Osteocyte (in vitro differentiated cells): ENCODE data around the gene PLEKHG4B. TPM values are rescaled to one million over a fixed set of nuclear protein-coding genes. Genes with fewer than 3 reads are reported as not detected.

ENCODE experiments used
- DNase-seq: peaks from one replicate; pipeline ENCODE4 v3.0.0; 2021; ENCODE audit warnings: mixed read lengths; ENCODE audit not compliant: unreplicated experiment; ENCODE audit errors: extremely low spot score
- H3K27ac Mint-ChIP-seq: one replicate; pipeline ENCODE4 v1.8.0; 2021; ENCODE audit warnings: mild to moderate bottlenecking, mixed read lengths; ENCODE audit not compliant: unreplicated experiment
- H3K27me3 Mint-ChIP-seq: one replicate; pipeline ENCODE4 v1.8.0; 2021; ENCODE audit warnings: mixed read lengths; ENCODE audit not compliant: unreplicated experiment
- H3K36me3 Mint-ChIP-seq: one replicate; pipeline ENCODE4 v1.8.0; 2021; ENCODE audit warnings: mixed read lengths; ENCODE audit not compliant: unreplicated experiment
- H3K4me1 Mint-ChIP-seq: one replicate; pipeline ENCODE4 v1.8.0; 2021; ENCODE audit warnings: mixed read lengths; ENCODE audit not compliant: unreplicated experiment
- H3K4me3 Mint-ChIP-seq: one replicate; pipeline ENCODE4 v1.8.0; 2021; ENCODE audit warnings: mild to moderate bottlenecking, moderate library complexity, mixed read lengths; ENCODE audit not compliant: unreplicated experiment
- H3K9me3 Mint-ChIP-seq: one replicate; pipeline ENCODE4 v1.8.0; 2021; ENCODE audit warnings: mixed read lengths; ENCODE audit not compliant: unreplicated experiment
- total RNA-seq: library from RNA; stranded (reverse); gene quantifications from 2 replicates; pipeline ENCODE4 v1.2.1, GENCODE V29; 2021
- TF ChIP-seq, protein P1 (sequence below): fragments of 200-600 bp; sonication (generic); IDR thresholded peaks from 2 replicates; pipeline ENCODE4 v1.5.0; 2021; ENCODE audit warnings: antibody characterized with exemption, mild to moderate bottlenecking, moderate library complexity

PLEKHG4B gene
- total RNA-seq, 1 donor from 2014 or later, result 4.5 TPM

DNA sequence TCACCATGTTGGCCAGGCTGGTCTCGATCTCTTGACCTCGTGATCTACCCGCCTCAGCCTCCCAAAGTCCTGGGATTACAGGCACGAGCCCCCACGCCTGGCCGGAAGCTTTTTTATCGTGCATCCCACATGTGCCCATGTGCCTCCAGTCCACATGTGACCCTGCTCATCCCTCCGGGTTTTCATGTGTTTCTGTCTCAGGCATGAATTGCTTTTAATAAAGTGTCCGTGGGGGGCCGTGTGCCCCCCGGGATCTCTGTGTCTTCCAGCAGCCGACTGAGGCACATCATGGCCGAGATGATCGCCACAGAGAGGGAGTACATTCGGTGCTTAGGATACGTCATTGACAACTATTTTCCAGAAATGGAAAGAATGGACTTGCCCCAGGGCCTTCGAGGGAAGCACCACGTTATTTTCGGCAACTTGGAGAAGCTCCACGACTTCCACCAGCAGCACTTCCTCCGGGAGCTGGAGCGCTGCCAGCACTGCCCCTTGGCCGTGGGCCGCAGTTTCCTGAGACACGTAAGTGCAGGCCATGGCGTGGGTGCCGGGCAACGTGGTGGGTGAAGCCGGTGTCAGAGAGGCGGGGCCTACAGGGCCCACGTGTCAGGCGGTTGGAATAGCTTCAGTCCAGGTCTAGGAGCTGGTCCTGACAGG, 77.2 kb downstream of the PLEKHG4B start:
- peaks cover 2% of the 10 kb centered on the region for H3K36me3 Mint-ChIP-seq
- H3K4me1 Mint-ChIP-seq, result peaks cover 40% of the 10 kb centered on the region
- no peaks in the 10 kb centered on the region for H3K9me3 Mint-ChIP-seq
- TF ChIP-seq, protein P1, sequence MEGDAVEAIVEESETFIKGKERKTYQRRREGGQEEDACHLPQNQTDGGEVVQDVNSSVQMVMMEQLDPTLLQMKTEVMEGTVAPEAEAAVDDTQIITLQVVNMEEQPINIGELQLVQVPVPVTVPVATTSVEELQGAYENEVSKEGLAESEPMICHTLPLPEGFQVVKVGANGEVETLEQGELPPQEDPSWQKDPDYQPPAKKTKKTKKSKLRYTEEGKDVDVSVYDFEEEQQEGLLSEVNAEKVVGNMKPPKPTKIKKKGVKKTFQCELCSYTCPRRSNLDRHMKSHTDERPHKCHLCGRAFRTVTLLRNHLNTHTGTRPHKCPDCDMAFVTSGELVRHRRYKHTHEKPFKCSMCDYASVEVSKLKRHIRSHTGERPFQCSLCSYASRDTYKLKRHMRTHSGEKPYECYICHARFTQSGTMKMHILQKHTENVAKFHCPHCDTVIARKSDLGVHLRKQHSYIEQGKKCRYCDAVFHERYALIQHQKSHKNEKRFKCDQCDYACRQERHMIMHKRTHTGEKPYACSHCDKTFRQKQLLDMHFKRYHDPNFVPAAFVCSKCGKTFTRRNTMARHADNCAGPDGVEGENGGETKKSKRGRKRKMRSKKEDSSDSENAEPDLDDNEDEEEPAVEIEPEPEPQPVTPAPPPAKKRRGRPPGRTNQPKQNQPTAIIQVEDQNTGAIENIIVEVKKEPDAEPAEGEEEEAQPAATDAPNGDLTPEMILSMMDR, result no peak
- H3K27me3 Mint-ChIP-seq, result peaks cover 2% of the 10 kb centered on the region
- peak overlapping the region; percentile 49 for H3K4me3 Mint-ChIP-seq
- peak overlapping the region; percentile 96 for H3K27ac Mint-ChIP-seq
- no peak for DNase-seq

GRCh38 chr5:169728-170094, 77.7 kb downstream of the PLEKHG4B start:
- peak overlapping the region; percentile 96 for H3K27ac Mint-ChIP-seq
- TF ChIP-seq, protein P1, result no peak
- H3K4me3 Mint-ChIP-seq, result no peak overlapping the region
- H3K4me1 Mint-ChIP-seq, result peaks cover 40% of the 10 kb centered on the region
- no peak for DNase-seq
- H3K9me3 Mint-ChIP-seq, result no peaks in the 10 kb centered on the region
- peaks cover 2% of the 10 kb centered on the region for H3K27me3 Mint-ChIP-seq
- H3K36me3 Mint-ChIP-seq, result peaks cover 2% of the 10 kb centered on the region

GRCh38 chr5:170971-171800, 79.2 kb downstream of the PLEKHG4B start:
- Mint-ChIP-seq H3K27ac (no peak overlapping the region), H3K27me3 (peaks cover 2% of the 10 kb centered on the region), H3K36me3 (peaks cover 2% of the 10 kb centered on the region), H3K4me3 (no peak overlapping the region), H3K9me3 (no peaks in the 10 kb centered on the region), H3K4me1 (peaks cover 40% of the 10 kb centered on the region)
- DNase-seq, result no peak
- TF ChIP-seq, protein P1, result no peak

GRCh38 chr5:171801-172331, 79.9 kb downstream of the PLEKHG4B start:
- TF ChIP-seq, protein P1, result no peak
- H3K27ac Mint-ChIP-seq, result no peak overlapping the region
- peaks cover 39% of the 10 kb centered on the region for H3K4me1 Mint-ChIP-seq
- no peak for DNase-seq
- peaks cover 2% of the 10 kb centered on the region for H3K36me3 Mint-ChIP-seq
- peaks cover 2% of the 10 kb centered on the region for H3K27me3 Mint-ChIP-seq
- H3K9me3 Mint-ChIP-seq, result no peaks in the 10 kb centered on the region
- no peak overlapping the region for H3K4me3 Mint-ChIP-seq

- no peaks in the 10 kb centered on the region for H3K9me3 Mint-ChIP-seq
- peaks cover 2% of the 10 kb centered on the region for H3K36me3 Mint-ChIP-seq
- H3K4me1 Mint-ChIP-seq, result peaks cover 33% of the 10 kb centered on the region
- TF ChIP-seq, protein P1, result no peak
- DNase-seq, result no peak
- no peak overlapping the region for H3K27ac Mint-ChIP-seq
- no peak overlapping the region for H3K4me3 Mint-ChIP-seq
- H3K27me3 Mint-ChIP-seq, result peaks cover 2% of the 10 kb centered on the region
Measured at GRCh38 chr5:172421-172820, 80.5 kb downstream of the PLEKHG4B start.
